PC-3 (cell line): ENCODE measurements around the gene DCAF15. TPM values are rescaled to one million over a fixed set of nuclear protein-coding genes. Genes with fewer than 3 reads are reported as not detected.

Source experiments
- ATAC-seq: fragments of 200-7000 bp; cut with Tn5 transposase; 2 replicates; pipeline ENCODE4 v1.9.1; 2020; ENCODE audit warnings: mild to moderate bottlenecking, moderate library complexity
- BruUV-seq: library from RNA; stranded (reverse); fragments of 400-500 nt; replicated peaks from 2 replicates; lab custom pipeline; 2021; lab: Mats Ljungman, UMichigan
- CTCF ChIA-PET: fragments of 300-600 bp; sonication (Branson Sonifier 250); formaldehyde crosslinking; loops from one replicate; lab custom pipeline; 2022; ENCODE audit warnings: antibody characterized with exemption; lab: Charles Lee
- POLR2A ChIA-PET: fragments of 300-600 bp; sonication (Branson Sonifier 250); formaldehyde crosslinking; loops from one replicate; lab custom pipeline; 2022; ENCODE audit warnings: antibody characterized with exemption; ENCODE audit not compliant: unreplicated experiment; lab: Charles Lee
- DNase-seq: peaks from one replicate; pipeline ENCODE4 v3.0.0-alpha.2; 2015
- H2AFZ ChIP-seq: fragments of 300-600 bp; sonication (generic); 2 replicates; pipeline ENCODE4 v1.6.0; 2016; ENCODE audit warnings: antibody characterized with exemption, low read length
- H3F3A ChIP-seq: fragments of 300-600 bp; sonication (generic); one replicate; pipeline ENCODE4 v1.6.0; 2017; ENCODE audit warnings: antibody characterized with exemption, low read length, control low read depth, mild to moderate bottlenecking; ENCODE audit not compliant: unreplicated experiment
- H3K27ac ChIP-seq: fragments of 300-600 bp; sonication (generic); 2 replicates; pipeline ENCODE4 v1.5.1; 2016; ENCODE audit warnings: mild to moderate bottlenecking, low read length
- H3K27me3 ChIP-seq: fragments of 300-600 bp; sonication (generic); 2 replicates; pipeline ENCODE4 v1.6.1; 2016; ENCODE audit warnings: low read length, mixed read lengths
- H3K36me3 ChIP-seq: fragments of 300-600 bp; sonication (generic); 2 replicates; pipeline ENCODE4 v1.6.1; 2016; ENCODE audit warnings: low read depth, mixed run types, low read length, mixed read lengths
- H3K4me1 ChIP-seq: fragments of 300-600 bp; sonication (generic); 2 replicates; pipeline ENCODE4 v1.5.1; 2016; ENCODE audit warnings: low read length; ENCODE audit not compliant: insufficient read depth
- H3K4me2 ChIP-seq: fragments of 300-600 bp; sonication (generic); 2 replicates; pipeline ENCODE4 v1.6.0; 2016; ENCODE audit warnings: low read length
- H3K4me3 ChIP-seq: fragments of 300-600 bp; sonication (generic); 2 replicates; pipeline ENCODE4 v1.5.1; 2016; ENCODE audit warnings: mild to moderate bottlenecking, low read length, mixed read lengths
- H3K79me2 ChIP-seq: fragments of 300-600 bp; sonication (generic); 2 replicates; pipeline ENCODE4 v1.6.1; 2017; ENCODE audit warnings: low read length, mixed read lengths
- H3K9ac ChIP-seq: fragments of 300-600 bp; sonication (generic); 2 replicates; pipeline ENCODE4 v1.6.0; 2016; ENCODE audit warnings: mild to moderate bottlenecking, low read length
- H3K9me2 ChIP-seq: fragments of 300-600 bp; sonication (generic); replicated peaks from 2 replicates; pipeline ENCODE4 v1.6.1; 2016; ENCODE audit warnings: mixed run types, low read length, mixed read lengths
- H3K9me3 ChIP-seq: fragments of 300-600 bp; sonication (generic); 2 replicates; pipeline ENCODE4 v1.6.1; 2016; ENCODE audit warnings: low read length, mixed read lengths
- H4K20me1 ChIP-seq: fragments of 300-600 bp; sonication (generic); 2 replicates; pipeline ENCODE4 v1.6.1; 2016; ENCODE audit warnings: low read length, mixed read lengths
- EZH2 ChIP-seq: fragments of 300-600 bp; sonication (generic); IDR thresholded peaks from one replicate; pipeline ENCODE4 v1.6.1; 2017; ENCODE audit warnings: antibody characterized with exemption, mild to moderate bottlenecking, low read length; ENCODE audit not compliant: unreplicated experiment
- EZH2phosphoT487 ChIP-seq: fragments of 300-600 bp; sonication (generic); IDR thresholded peaks from 2 replicates; pipeline ENCODE4 v1.6.1; 2018; ENCODE audit warnings: mild to moderate bottlenecking, antibody characterized with exemption, low read length, borderline replicate concordance
- intact Hi-C: fragments of 100-400 bp; cut with micrococcal nuclease; formaldehyde crosslinking; loops from 2 replicates; pipeline ENCODE4 v1.9.0; 2023
- total RNA-seq: library from RNA; depleted of rRNA; stranded (reverse); fragments of >200 nt; gene quantifications from 2 replicates; pipeline ENCODE4 v1.2.3, GENCODE V29; 2014
- TF ChIP-seq, protein P1 (sequence below): fragments of 300-600 bp; sonication (generic); conservative IDR thresholded peaks from 2 replicates; pipeline ENCODE4 v1.5.1; 2017; ENCODE audit warnings: antibody characterized with exemption, low read depth, mild to moderate bottlenecking, low read length

The DCAF15 gene
- total RNA-seq, 1 experiment from 2014 or later: 50.8 TPM

DNA sequence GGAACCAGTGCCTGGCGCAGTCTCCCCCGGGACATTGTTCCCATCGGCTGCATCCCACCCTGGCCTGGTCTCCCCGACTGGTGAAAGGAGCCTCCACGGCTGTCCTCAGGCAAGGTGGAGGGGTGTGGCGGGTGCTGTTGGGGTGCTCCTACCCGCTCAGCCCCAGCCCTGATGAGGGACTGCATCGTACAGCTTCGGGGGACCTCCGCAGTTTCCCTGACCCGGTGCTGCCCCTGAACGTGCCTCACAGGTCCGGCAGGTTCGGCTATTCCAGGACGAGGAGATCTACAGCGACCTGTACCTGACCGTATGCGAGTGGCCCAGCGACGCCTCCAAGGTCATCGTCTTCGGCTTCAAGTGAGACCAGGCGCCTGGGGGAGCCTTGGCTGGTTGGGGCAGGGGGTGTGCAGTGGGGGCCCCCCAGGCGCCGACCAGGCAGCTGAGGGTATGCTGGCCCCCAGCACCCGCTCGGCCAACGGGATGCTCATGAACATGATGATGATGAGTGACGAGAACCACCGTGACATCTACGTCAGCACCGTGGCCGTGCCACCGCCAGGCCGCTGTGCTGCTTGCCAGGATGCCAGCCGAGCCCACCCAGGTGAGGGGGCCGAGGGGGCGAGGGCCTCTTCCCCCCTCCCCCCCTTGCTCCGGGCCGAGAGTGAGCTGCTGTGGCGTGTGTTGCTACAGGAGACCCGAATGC lies 3.5 kb downstream of the DCAF15 start:
- POLR2A ChIA-PET: no interaction called here
- Histone ChIP-seq H3K79me2 (peaks cover 20% of the 10 kb centered on the region), H3K27ac (no peak overlapping the region), H4K20me1 (no peaks in the 10 kb centered on the region; the same call in 1 of the 2 replicates), H3K9ac (no peak overlapping the region), H3F3A (no peaks in the 10 kb centered on the region), H3K4me3 (no peak overlapping the region), H3K9me3 (no peaks in the 10 kb centered on the region), H2AFZ (no peak overlapping the region), H3K36me3 (peaks cover 39% of the 10 kb centered on the region; the same call in 1 of the 2 replicates), H3K27me3 (no peaks in the 10 kb centered on the region), H3K9me2 (no peaks in the 10 kb centered on the region), H3K4me2 (no peak overlapping the region), H3K4me1 (peaks cover 10% of the 10 kb centered on the region)
- ATAC-seq (no peak), DNase-seq (no peak)
- TF ChIP-seq EZH2phosphoT487 (no peak), EZH2 (no peak)
- TF ChIP-seq, protein P1, sequence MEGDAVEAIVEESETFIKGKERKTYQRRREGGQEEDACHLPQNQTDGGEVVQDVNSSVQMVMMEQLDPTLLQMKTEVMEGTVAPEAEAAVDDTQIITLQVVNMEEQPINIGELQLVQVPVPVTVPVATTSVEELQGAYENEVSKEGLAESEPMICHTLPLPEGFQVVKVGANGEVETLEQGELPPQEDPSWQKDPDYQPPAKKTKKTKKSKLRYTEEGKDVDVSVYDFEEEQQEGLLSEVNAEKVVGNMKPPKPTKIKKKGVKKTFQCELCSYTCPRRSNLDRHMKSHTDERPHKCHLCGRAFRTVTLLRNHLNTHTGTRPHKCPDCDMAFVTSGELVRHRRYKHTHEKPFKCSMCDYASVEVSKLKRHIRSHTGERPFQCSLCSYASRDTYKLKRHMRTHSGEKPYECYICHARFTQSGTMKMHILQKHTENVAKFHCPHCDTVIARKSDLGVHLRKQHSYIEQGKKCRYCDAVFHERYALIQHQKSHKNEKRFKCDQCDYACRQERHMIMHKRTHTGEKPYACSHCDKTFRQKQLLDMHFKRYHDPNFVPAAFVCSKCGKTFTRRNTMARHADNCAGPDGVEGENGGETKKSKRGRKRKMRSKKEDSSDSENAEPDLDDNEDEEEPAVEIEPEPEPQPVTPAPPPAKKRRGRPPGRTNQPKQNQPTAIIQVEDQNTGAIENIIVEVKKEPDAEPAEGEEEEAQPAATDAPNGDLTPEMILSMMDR: no peak
- CTCF ChIA-PET: no interaction called here
- BruUV-seq: no TSS peak
- intact Hi-C loops: no loop called here

DNA sequence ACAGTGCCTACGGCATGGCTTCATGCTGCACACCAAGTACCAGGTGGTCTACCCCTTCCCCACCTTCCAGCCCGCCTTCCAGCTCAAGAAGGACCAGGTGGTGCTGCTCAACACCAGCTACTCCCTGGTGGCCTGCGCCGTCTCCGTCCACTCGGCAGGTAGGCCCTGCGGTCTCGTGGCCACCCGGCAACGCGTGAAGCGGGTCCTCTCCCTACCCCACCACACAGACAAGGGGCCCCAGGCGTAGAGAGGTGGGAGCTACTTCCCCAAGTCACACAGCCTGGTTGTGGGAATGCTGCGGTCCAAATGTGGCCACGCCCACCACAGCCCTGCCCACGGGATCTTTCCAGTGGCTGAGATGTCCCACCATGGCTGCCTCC lies 4.0 kb downstream of the DCAF15 start:
- Histone ChIP-seq H3F3A (no peaks in the 10 kb centered on the region), H3K27ac (no peak overlapping the region), H3K27me3 (no peaks in the 10 kb centered on the region), H3K36me3 (peaks cover 39% of the 10 kb centered on the region; the same call in 1 of the 2 replicates), H3K4me3 (no peak overlapping the region), H3K9me2 (no peaks in the 10 kb centered on the region), H2AFZ (no peak overlapping the region), H3K4me1 (peaks cover 10% of the 10 kb centered on the region), H4K20me1 (no peaks in the 10 kb centered on the region; the same call in 1 of the 2 replicates), H3K4me2 (no peak overlapping the region), H3K9ac (no peak overlapping the region), H3K79me2 (peaks cover 20% of the 10 kb centered on the region), H3K9me3 (no peaks in the 10 kb centered on the region)
- POLR2A ChIA-PET: no interaction called here
- no peak for ATAC-seq
- no peak for DNase-seq
- CTCF ChIA-PET: no interaction called here
- TF ChIP-seq, protein P1: no peak
- TF ChIP-seq EZH2phosphoT487: no peak
- TF ChIP-seq EZH2: no peak
- BruUV-seq: no TSS peak
- intact Hi-C loops: no loop called here

DNA sequence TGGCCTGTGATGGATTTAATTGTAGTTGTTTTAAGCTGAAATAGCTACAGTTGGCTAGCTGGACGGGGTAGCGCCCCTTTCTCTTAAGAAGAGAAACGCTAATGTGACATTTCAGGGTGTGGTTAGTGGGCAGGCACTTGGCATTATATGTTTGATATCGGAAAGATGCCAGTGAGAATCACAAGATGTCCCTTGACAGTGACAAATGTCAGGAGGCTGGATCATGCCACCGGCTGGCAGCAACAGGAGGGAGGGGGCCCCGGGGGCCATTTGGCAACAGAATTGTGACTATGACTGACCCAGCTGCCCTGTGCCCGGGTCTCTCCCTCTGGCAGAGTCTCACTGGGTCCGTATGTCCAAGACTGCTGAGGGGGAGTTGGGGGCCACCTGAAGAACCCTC lies 4.7 kb downstream of the DCAF15 start:
- Histone ChIP-seq H3K9me2 (no peaks in the 10 kb centered on the region), H2AFZ (no peak overlapping the region), H3K9me3 (no peaks in the 10 kb centered on the region), H3K9ac (no peak overlapping the region), H3K27me3 (no peaks in the 10 kb centered on the region), H3K36me3 (peaks cover 42% of the 10 kb centered on the region), H3K4me3 (no peak overlapping the region), H3K27ac (no peak overlapping the region), H3K4me1 (peaks cover 10% of the 10 kb centered on the region), H3K4me2 (no peak overlapping the region), H3K79me2 (peaks cover 20% of the 10 kb centered on the region), H4K20me1 (no peaks in the 10 kb centered on the region; the same call in 1 of the 2 replicates), H3F3A (no peaks in the 10 kb centered on the region)
- POLR2A ChIA-PET: no interaction called here
- ATAC-seq: no peak
- CTCF ChIA-PET: no interaction called here
- TF ChIP-seq, protein P1: no peak
- no peak for TF ChIP-seq EZH2
- TF ChIP-seq EZH2phosphoT487: no peak
- no TSS peak for BruUV-seq
- no peak for DNase-seq
- intact Hi-C loops: no loop called here
